IPS DF 4.7 (cell line): ENCODE data around the gene CLEC9A.

Experiments used
- DNase-seq: peaks from one replicate; pipeline ENCODE4 v3.0.0-alpha.2; 2013; ENCODE audit warnings: low spot score; ENCODE audit errors: extremely low read depth

Gene CLEC9A

DNA sequence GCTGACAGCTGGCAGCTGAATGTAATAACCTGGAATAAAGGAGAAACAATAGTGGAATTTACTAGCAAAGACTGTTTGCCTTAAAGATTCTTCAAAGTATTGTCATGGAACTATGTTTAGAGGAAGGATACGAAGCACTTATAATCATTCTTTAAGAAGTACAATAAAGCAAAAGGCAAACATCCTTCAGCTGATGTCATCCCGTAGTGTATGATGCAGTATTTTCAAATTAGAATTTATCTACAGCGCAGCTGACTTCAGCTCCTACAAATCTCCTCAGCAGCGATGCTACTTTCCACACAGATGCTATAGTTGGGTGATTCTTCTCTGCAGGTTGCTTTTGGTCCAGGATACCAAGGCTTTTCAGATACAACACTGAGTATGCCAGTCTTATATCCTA is 36.8 kb downstream of the CLEC9A start:
- no peak for DNase-seq

DNA sequence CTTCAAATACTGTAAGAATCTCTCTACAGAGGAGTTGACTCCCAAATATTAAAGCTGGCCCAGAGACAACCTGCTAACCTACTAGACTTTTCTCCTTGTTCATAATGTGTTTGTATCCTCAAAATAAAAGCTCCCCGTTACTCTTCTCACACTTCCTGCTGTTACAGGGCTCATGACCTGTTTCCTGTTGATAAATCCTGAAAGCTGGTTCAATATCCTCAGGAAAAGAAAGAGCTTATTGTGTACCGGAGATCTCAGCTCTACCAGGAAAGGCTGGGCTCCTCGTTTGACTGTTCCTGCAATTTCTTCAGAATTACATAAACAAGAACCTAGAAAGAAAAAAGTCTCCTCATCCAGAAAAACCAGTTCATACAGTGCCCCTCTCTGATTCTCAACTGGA is 37.5 kb downstream of the CLEC9A start:
- DNase-seq = no peak

DNA sequence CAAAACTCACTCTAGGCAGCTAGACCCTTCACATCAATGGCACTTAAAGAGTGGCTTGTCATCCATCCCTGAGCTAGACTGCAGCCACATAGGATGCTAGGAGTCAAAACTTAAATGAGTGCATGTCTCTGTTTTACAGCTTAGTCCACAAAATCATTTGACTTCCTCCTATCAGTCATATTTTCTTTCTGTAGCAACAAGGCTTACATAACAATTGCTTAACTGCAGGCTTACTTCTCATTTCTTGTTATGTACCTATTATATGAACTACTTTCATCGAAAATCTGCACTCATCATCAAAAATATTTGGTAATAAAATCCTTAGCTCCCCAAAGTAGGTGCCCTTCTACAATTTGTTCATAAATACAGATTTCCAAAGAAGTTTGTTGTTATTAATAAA is 38.2 kb downstream of the CLEC9A start:
- DNase-seq = no peak

DNA sequence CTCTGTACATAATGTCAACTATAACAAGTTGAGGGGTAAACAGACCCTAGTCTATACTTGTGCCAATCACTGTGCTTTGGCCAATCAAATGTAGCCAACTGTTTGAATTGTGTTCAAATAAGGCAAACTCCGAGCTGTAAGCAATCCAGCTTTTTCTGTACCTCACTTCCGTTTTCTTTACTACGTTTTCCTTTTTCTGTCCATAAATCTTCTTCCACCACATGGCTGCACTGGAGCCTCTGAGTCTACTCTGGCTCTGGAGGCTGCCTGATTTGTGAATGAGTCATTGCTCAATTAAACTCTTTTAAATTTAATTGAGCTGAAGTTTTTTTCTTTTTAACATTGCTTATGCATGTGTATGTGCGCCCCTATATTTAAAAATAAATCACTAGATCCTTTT is 38.6 kb downstream of the CLEC9A start:
- DNase-seq = no peak

DNA sequence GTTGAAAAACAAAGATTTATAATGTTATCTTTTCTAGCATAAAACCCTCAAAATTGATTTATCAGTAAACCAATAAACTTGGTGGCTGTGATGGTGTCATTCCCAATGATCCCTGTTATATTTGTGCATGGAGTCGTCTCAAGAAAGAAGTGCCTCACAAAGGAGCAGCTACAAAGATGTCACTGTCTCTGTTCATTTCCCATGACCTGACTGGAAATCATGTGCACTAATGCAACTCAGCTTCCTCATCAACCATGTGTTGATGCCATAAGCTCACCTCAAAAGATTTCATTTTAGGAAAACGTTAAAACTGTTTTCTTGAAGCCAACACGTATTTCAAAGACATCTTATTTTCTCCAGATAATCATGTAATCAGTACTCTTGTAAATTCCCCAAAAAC is 39.5 kb downstream of the CLEC9A start:
- no peak for DNase-seq

GRCh38 chr12:10070380-10070779 is 39.9 kb downstream of the CLEC9A start:
- no peak for DNase-seq

- DNase-seq = no peak
Measured at GRCh38 chr12:10072131-10072530, 41.6 kb downstream of the CLEC9A start.

- no peak for DNase-seq
Measured at GRCh38 chr12:10073261-10073660, 42.8 kb downstream of the CLEC9A start.

DNA sequence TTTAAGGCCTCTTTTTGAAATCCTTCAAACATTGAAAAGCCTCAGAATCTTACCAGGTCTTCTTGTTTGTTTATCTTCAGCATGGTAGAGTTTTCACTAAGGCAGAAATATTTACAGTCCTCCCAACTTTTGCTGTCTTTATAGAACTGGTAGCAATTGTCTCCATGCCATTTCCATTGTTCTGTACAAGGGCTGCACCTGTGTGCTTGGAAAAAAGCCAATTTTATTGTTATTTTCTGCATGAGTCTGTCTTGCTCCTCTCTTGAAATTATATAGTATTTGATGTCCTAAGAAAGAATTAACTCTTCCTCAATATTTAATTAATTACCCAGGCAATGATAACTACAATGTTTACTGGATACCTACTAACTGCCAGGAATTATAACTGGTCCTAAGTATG is 45.0 kb downstream of the CLEC9A start:
- DNase-seq = no peak

- DNase-seq = no peak
Measured at GRCh38 chr12:10082117-10082874, 51.8 kb downstream of the CLEC9A start.

DNA sequence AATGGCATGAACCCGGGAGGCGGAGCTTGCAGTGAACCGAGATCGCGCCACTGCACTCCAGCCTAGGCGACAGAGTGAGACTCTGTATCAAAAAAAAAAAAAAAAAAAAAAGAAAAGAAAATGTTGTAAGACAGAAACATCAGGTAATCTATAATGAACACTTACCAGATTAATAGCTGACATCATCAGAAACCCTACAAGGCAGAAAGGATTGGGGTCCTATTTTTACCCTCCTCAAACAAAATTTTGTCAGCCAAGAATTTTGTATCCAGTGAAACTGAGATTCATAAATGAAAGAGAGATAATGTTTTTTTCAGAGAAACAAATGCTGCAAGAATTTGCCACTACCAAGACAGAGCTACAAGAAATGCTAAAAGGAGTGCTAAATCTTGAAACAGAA is 54.3 kb downstream of the CLEC9A start:
- DNase-seq = no peak

DNA sequence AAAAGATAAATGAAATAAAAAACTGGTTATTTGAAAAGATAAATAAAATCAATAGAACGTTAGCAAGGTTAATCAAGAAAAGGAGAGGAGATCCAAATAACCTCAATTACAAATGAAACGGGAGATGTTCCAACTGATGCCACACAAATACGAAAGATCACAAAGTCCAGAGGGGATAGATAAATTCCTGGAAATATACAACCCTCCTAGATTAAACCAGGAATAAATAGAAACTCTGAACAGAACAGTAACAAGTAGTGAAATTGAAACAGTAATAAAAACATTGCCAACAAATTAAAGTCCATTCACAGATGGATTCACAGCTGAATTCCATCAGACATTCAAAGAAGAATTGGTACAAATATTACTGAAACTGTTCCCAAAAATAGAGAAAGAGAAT is 55.9 kb downstream of the CLEC9A start:
- no peak for DNase-seq

DNA sequence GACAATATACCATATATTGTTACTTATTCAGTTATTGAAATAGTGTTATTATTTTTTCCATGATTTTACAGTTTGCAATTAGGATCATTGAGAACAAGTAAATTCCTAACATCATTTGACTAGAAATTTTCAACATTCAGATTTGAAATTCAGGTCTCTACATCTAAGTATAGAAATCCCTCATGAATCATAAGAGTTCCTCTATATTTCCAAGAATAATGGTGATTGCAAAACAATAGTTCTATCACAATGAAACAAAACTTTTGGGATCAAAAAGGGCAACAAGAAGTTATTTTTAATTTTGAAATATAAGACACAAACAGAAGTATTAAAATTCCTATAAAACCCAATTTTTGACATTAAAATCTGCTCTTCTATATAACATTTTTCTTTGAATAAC is 57.5 kb downstream of the CLEC9A start:
- DNase-seq = no peak

DNA sequence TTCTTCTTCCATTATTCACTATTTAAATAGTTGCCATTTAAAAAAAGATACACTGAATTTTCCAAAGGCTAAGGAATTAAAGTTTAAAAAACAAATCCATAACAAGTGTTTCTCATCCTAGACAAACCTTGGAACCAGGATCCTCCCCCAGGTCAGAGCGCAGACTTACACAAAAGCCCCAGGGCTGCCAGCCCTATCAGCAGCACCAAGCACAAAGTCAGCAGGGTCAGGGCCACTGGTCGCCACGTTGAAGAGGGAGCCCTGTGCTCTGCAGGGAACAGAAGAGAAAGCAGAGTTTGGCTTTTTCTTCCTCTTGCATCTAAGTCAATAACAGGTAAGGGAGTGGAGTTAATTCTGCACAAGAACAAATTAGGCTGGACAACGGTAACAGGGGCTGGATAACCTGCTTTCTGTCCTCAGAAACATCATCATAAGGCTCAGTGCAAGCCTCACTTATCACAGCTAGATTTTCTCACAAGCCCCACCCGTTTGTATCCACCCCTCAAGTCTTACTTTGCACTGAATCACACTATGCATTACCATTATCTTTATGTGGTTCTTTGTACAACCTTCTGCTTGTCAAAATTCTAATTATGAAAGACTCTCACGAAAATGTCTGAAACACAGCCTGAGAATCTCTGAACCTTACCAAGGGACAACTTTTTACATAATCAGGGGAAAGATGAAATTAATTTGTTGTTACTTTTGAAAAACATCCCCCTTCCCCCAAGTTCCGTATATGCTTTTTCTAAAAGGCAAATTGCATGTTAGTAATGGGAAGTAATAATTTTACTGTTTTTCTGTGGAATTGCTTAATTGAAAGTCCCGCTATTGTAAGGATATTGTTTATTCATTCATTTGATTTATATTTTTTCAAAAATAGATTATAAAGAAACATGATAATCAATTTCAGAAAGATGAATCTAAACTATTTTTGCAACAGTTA is 58.7 kb downstream of the CLEC9A start:
- DNase-seq = no peak

GRCh38 chr12:10094646-10095395 is 64.3 kb downstream of the CLEC9A start:
- no peak for DNase-seq

DNA sequence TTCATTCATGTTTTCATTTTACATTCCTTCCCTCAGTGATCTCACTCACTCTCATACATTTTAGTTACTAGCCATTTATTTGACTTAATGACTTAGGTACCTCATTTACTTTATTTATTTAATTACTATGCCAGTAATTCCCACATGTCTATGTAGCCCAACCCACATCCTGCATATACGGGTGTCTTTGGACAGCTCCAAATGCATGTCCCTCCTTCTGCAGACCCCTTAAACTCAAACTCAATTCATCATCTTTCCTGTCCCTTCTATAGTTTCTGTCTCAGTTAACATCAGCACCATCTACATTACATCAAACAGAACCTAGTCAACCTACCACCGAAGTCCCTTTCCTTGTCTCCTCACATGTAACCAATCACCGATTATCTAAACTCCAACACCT is 65.5 kb downstream of the CLEC9A start:
- DNase-seq = no peak

DNA sequence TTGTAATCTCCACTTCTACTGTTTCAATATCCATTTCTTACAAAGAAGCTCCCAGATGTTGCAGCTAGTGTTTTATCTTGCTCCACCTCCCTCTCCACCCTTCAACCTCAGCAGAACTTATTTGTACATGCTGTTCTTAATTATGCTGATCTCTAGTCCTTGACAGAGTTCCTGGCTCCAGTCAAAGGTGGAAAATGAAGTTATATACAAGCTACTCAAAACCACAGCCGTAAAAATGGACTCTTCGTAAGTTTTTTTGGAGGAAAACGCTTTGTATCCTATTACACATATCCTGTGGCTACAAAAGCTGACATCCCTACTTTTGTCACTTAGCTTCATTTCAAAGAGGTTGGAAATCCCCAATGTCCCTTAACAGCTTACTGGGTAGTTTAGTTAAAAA is 67.0 kb downstream of the CLEC9A start:
- DNase-seq = no peak

GRCh38 chr12:10098791-10099190 is 68.3 kb downstream of the CLEC9A start, which contains the start of gene CLEC1A:
CLEC1A (minus strand) TSS chr12:10098985; CDS start chr12:10098922, 63 bp downstream.
- DNase-seq = peak; percentile 25

DNA sequence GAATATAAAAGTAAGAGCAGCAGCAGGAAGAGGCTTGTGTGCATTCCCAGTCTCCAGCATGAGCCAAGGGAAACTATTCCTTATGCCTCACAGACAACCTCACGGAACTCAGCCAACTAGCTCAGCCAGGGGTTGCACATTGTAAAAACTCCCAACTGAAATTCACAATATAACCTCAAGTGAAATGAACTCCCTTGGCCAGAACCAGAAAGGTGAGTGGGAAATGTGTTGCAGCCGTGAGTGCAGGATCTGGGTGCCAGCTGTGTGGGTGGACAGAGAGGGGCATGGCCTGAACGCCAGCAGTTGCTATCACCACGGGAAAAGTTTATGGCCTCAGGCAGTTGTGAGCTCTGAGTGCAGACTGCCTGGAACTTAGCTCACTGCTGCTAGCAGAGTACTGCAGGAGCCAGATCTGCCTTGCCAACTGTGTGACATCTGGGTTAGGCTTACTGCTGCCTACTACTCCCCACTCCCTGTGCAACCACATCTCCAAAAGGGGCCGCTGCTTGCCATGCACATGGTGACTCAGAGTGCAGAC is 70.6 kb downstream of the CLEC9A start:
- no peak for DNase-seq

GRCh38 chr12:10101648-10102220 is 71.3 kb downstream of the CLEC9A start:
- no peak for DNase-seq

DNA sequence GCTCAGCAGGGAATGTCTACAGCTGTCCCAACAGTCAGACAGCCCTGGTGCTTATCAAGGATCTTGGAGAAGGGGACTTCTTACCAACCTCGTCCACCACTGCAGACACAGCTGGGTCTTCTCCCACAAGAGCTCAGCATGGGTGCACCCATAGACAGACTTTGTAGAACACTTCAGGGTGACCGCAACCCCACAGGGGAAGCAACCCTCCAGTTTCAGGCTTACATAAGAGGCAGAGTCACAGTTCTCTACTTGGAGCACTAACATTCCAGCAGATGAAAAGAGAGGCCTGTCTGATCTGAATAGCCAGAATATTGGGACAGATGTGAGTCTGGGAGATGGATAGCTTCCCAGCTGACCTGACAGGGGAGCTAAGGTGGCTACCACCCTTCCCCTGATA is 71.8 kb downstream of the CLEC9A start:
- no peak for DNase-seq
